Stimulated activated CD4-positive, alpha-beta T cell treated with anti-CD3 and anti-CD28 coated beads, Interleukin-4, amount 100 ng/mL, for 1 hour (primary cell): ENCODE measurements around the gene CADM3.

Source experiments
- DNase-seq: peaks from one replicate; pipeline ENCODE4 v3.0.0-alpha.2; 2020

Gene CADM3

GRCh38 chr1:159207774-159208173 lies 36.4 kb downstream of the CADM3 start:
- DNase-seq = no peak

DNA sequence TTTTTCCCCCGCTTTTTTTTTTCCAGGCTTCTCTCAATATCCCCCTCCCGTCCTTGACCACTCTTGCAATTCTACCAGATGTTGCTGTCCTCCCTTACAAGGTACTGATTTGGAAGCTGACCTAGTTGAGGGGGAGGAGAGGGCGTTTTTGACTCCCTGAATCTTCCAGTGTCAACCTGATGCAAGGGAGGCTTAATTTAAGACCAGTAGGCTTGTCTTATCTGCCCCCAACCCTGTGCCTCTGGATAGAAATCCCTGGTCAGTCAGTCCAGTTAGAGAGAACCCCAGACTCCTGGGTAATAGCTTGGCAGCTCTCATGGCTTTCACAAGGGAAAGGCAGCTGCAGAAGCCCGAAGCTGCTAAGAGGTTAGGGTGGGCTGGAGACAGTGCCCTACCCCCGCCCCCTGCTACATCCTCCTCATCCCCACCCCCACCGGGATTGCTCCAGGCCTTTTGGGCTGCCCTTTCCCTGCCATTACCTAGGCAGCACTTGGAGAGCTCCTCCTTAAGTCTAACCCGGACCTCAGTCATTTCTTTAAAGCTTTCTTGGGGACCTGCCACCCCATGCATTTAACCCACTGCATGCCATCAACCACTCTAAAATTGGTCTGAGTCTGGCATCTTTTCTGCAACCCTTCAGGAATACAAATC lies 36.9 kb downstream of the CADM3 start:
- no peak for DNase-seq

DNA sequence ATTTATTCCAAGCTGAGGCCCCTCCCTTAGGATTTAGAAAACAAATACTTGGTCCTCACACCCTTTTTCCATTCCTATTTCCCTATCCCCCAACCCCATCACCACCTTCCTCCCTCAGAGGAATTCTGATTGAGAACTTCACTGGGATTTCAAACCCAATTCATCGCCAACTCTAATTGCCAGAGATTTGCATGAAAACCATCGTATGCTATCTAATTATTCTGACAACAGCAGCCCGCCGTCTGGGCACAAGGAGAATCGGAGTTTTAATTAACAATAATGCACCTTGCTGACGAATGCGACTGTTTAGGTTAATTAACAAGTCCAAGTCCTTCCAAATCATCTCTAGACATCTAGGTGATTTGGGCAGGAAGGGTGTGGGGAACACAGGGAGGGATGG lies 37.6 kb downstream of the CADM3 start:
- no peak for DNase-seq

DNA sequence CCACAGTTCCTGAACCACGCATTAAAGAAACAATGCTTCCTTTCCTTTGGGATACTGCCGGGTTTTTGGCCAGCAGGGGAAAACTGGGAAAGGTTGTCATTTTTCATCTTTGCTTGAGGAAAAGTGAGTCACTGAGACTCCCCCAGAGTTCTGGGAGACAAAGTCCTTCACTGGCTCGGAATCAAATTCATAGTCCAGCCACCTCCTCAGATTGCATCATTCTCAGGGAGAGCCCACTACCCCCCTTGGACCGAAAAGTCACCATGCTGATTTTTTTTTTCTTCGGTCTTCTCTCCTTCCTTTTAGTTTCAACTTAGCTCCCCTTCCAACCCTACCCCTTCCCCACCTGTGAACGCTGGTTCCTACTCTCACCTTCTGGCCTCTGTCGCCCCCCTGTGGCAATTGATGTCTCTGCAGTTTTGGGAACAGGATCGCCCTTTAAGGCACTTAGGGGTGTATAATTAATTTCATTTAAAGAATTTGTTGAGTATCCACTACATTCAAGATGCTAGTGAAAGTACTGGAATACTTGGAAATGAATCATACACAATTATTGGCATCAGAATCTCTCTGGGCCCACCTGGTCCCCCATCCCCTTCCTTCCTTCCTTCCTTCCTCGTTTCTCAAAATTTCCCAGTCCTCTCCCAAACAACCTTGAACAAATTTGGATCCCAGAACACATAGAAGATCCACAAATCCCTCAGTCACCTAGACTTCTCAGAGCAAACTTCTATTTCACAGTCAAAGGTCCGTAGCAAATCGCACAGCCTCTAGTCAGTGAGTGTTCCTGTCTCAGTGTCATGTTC lies 40.1 kb downstream of the CADM3 start:
- DNase-seq = peak; percentile 54

DNA sequence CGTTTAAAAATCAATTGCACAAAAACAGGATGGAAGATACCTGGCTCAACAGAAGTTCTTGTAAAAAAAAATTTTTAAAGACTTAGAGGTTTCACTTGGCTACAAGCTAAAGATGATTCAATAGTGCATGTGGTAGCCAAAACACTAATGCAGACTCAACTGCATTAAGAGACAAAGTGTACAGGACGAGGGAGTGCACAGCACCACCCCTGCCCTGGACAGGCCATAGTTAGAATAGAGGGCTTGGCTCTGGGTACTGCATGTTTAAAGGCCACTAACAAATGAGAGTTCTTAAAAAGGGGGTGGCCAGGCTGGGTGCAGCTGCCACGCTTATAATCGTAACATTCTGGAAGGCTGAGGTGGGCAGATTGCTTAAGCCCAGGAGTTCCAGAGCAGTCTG lies 41.2 kb downstream of the CADM3 start:
- DNase-seq = no peak

GRCh38 chr1:159214149-159214760 lies 42.8 kb downstream of the CADM3 start:
- peak; percentile 23 for DNase-seq

GRCh38 chr1:159218649-159219636 lies 47.5 kb downstream of the CADM3 start:
- no peak for DNase-seq

- DNase-seq = no peak
Observed at GRCh38 chr1:159222075-159222865, 50.9 kb downstream of the CADM3 start.

GRCh38 chr1:159223004-159223403 lies 51.6 kb downstream of the CADM3 start:
- no peak for DNase-seq

DNA sequence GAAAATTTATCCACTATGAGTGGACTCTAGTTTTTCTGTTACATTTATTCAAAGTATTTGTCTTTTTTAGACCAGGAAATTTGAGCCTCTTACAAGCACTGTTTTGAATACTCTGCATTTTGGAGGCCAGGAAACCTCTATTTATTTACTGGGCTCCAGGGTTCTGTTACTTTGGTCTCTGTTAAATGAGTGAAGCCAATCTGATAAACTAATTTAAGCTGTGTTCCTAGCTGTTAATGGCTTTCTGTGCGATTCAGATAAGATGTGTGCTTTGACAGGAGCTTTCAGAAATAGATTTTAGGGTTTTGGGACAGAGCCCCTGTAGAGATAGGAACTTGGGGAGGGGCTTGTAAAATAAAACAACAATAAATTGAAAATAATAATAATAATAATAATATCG lies 57.1 kb downstream of the CADM3 start:
- no peak for DNase-seq

DNA sequence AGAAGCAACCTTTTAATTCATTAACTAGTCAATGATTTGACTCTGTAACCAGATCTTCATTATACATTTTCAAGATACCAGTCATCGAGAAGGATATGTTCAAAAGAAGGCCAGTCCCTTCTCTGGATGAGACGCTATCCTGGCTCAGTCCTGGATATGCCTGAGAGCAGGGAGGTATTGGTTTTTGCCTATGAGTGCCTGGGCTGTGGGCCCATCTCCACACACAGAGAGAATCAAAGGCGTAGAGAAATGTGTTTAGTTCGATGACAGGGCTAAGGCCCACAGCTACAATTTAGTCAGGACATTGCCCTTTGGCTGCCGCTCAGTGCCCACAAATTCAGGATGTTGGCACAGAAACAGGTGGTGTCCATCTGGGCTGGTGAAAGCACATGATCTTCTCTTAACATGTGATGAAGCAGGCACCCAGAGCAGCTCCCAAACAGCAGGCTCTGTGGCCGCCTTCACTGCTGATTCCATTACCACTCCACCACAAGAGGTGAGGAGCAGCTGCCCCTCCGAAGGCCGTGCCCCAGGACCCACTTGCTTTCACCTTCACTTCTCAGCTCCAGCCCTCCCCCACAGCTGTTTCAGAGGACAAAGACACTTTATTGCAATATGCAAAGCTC lies 58.0 kb downstream of the CADM3 start:
- no peak for DNase-seq

- no peak for DNase-seq
Observed at GRCh38 chr1:159229896-159230295, 58.5 kb downstream of the CADM3 start.

DNA sequence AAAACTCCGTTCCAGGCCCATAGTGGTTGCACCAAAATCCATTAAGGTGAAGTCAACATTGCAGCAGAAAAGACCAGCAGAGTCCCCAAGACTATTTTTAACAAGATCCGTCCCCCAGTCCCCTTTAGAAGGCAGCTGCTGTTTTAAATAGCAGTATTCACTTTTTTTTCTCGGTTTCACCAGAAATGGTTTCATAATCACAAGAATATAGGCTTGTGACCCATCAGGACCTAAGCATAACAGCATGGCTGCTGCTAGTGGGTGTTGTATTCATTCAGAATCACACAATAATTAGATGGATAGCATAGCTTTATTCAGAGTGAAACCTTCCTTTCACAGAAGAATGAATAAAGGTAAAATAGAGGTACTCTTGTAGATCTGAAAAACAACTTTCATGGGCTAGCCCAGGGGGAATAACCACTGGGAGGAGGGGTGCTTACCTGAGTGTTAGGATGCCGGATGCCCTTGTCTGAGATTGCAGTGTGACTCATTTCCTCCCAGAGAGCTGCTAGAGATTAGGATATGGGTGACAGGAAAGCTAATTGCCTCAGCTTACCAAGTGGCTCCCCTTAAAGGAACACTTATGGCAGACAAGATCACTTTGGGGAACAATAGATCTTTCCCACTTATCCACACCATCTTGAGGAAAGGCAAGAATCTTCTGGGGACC lies 68.3 kb downstream of the CADM3 start:
- no peak for DNase-seq

DNA sequence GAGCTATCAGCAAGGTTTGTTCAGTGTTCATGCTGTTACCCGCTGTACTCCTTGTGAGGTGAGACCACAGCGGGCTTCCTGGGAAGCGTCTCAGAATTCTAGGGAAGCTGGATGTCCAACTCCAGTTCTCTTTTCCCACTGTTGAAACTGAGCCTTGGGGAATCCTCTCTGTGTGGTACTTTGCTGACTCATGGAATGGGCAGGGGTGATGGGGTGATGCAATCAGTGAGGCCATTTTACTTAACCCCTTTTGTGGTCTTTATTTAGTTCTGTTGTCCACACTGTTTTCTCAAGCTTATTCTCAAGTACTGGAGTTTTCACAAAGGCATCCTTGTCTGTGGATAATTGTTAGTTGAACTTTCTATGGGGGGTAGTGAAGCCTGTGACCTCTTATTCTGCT lies 75.9 kb downstream of the CADM3 start:
- no peak for DNase-seq

GRCh38 chr1:159248311-159248710 lies 76.9 kb downstream of the CADM3 start:
- DNase-seq = no peak

DNA sequence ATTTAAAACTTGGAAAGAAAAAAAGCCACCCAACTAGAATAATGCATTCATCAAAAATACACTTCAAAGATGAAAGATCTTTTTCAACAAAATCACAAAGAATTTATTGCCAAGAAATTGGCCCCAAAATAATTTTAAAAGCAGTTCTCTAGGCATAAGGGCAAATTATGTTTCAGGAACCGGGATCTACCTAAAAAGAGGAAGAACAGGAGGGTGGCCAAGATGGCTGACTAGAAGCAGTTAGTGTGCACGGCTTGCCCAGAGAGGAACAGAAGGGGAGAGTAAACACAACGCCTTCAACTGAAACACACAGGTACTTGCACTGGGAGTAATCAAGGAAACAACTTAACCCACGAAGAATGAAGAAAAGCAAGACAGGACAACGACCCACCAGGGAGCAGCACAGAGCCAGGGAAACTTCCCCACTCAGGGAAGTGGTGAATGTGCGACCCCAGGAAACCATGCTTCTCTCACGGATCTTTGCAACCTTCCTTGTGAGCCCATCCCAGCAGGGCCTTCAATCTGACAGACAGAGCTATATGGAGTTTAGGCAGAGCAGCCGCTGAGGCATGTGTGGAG lies 79.3 kb downstream of the CADM3 start:
- DNase-seq = no peak
